ENCODE measurements around the gene SMAD5.

DNA sequence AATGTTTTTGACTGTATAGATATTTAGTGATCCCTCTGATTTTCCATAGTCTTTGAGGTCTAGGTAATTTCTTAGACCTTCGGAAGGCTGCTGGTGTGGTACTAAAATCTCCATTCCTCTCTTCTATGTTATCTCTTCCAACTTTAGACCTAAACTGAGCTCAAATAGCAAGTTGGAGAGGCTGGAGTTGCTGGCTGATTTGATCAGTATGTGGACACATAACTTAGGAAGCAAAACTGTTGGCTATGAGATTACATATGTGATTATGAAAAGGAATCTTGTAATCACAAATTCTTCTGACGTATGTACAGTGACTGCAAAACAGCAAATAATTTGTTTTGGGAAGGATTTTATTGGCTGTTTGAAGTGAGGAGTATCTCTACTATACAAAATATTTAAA lies 2.1 kb upstream of the SMAD5 start:
- TF ChIP-seq POLR2A (IDR thresholded peaks at IDR 0.05) (no peak), POLR2AphosphoS5 (IDR thresholded peaks at IDR 0.05) (no peak)
- TF ChIP-seq, protein P1, sequence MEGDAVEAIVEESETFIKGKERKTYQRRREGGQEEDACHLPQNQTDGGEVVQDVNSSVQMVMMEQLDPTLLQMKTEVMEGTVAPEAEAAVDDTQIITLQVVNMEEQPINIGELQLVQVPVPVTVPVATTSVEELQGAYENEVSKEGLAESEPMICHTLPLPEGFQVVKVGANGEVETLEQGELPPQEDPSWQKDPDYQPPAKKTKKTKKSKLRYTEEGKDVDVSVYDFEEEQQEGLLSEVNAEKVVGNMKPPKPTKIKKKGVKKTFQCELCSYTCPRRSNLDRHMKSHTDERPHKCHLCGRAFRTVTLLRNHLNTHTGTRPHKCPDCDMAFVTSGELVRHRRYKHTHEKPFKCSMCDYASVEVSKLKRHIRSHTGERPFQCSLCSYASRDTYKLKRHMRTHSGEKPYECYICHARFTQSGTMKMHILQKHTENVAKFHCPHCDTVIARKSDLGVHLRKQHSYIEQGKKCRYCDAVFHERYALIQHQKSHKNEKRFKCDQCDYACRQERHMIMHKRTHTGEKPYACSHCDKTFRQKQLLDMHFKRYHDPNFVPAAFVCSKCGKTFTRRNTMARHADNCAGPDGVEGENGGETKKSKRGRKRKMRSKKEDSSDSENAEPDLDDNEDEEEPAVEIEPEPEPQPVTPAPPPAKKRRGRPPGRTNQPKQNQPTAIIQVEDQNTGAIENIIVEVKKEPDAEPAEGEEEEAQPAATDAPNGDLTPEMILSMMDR (IDR thresholded peaks at IDR 0.05), result no peak

All from gastroesophageal sphincter (tissue), 3 donors.